Measurements from ENCODE around the gene CTDSPL. TPM values are rescaled to one million over a fixed set of nuclear protein-coding genes. Genes with fewer than 3 reads are reported as not detected.

Gene CTDSPL
- total RNA-seq, 1 donor from 2014 or later = not detected

DNA sequence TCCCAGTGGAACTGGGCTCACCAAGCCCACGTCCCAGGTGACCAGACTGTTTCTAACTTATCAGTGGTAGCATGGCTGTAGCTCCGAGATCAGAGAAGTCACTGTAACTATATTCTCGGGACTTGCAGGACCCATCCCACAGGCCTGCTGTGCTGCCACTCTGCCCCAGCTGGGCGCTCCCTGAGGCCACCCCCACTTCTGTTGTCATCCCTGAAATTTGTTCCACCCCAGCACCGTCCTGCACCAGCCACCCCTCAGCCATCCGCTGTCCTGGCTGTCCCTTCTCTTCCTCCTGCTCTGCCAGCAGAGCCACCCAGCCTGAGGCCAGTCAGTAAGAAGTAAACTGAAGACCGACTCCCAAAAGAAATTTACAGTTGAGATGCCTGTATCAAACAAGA is 95.9 kb downstream of the CTDSPL start:
- Mint-ChIP-seq H3K27me3 (no peaks in the 10 kb centered on the region), H3K4me3 (no peak overlapping the region), H3K4me1 (peaks cover 19% of the 10 kb centered on the region), H3K36me3 (ENCODE audit: low read depth) (no peaks in the 10 kb centered on the region), H3K9me3 (peaks cover 2% of the 10 kb centered on the region), H3K27ac (no peak overlapping the region)
- ChIA-PET POLR2A (no interaction called here), CTCF (no interaction called here)
- DNase-seq (no peak), ATAC-seq (ENCODE audit: low read depth) (no peak)
- intact Hi-C loops (cut with micrococcal nuclease) = no loop called here
- TF ChIP-seq, protein P1, sequence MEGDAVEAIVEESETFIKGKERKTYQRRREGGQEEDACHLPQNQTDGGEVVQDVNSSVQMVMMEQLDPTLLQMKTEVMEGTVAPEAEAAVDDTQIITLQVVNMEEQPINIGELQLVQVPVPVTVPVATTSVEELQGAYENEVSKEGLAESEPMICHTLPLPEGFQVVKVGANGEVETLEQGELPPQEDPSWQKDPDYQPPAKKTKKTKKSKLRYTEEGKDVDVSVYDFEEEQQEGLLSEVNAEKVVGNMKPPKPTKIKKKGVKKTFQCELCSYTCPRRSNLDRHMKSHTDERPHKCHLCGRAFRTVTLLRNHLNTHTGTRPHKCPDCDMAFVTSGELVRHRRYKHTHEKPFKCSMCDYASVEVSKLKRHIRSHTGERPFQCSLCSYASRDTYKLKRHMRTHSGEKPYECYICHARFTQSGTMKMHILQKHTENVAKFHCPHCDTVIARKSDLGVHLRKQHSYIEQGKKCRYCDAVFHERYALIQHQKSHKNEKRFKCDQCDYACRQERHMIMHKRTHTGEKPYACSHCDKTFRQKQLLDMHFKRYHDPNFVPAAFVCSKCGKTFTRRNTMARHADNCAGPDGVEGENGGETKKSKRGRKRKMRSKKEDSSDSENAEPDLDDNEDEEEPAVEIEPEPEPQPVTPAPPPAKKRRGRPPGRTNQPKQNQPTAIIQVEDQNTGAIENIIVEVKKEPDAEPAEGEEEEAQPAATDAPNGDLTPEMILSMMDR (IDR thresholded peaks at IDR 0.05) = no peak

DNA sequence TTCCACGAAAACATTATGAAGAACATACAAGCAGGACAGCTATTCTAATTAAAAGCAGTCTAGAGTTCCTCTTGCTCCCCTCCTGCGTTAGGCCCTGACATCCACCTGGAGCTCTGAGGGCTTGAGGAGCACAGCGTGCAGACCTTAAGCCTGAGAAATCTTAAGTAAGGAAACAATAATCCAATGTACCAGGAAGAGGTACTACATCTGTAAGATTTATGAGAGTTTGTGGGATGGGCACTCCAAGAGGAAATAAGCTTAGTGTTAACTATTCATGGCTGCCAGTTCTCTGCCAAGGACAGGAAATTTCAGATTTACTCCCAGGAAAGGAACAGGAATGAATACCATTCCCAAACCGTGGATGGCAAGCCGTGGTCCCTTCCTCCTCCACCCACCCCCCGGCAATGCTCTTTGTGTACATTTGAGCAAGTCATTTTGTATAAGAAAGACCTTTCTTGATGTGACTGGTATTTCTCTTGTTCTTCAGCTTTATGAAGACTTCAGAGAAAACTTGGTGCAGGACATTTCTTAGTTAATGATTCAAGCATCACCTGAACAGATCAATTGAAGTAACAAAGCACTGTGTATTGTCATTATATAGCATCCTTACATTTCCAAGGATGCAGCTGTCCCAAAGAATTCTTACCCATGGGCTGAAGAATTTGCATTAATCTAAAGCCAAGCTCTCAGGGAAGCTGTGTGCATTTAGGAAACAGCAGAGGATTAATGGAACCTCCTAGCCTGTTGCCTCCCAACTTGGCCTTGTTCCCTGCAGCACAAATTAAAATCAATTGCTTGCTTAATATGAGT is 100.1 kb downstream of the CTDSPL start:
- Mint-ChIP-seq H3K27me3 (peaks cover 5% of the 10 kb centered on the region), H3K9me3 (no peaks in the 10 kb centered on the region), H3K27ac (no peak overlapping the region), H3K36me3 (ENCODE audit: low read depth) (no peaks in the 10 kb centered on the region), H3K4me1 (peaks cover 7% of the 10 kb centered on the region), H3K4me3 (no peak overlapping the region)
- intact Hi-C loops (cut with micrococcal nuclease) = no loop called here
- ChIA-PET POLR2A (no interaction called here), CTCF (no interaction called here)
- ATAC-seq (ENCODE audit: low read depth) (no peak), DNase-seq (no peak)
- TF ChIP-seq, protein P1 (IDR thresholded peaks at IDR 0.05) = no peak

DNA sequence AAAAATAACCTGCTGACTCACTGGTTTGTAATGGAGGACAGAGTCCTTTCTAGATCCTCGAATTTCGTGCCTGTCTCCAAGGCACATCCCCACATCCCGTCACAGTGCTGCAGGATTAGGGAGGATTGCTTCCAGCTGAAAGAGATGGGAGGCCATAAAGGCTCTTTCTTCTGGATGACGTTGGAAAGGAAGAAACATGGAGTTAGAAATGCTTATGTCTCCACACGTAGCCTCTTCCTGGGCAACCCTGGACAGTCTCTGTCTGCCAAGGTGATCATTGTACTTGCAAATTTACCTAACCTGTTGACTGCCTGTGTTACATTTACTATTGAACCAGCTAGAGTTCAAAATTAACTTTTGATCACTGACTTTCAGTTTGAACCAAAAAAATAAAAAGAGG is 101.3 kb downstream of the CTDSPL start:
- Mint-ChIP-seq H3K27ac (no peak overlapping the region), H3K4me1 (no peaks in the 10 kb centered on the region), H3K27me3 (peaks cover 5% of the 10 kb centered on the region), H3K9me3 (no peaks in the 10 kb centered on the region), H3K4me3 (no peak overlapping the region), H3K36me3 (ENCODE audit: low read depth) (no peaks in the 10 kb centered on the region)
- ATAC-seq (ENCODE audit: low read depth) (no peak), DNase-seq (no peak)
- POLR2A ChIA-PET = no interaction called here
- TF ChIP-seq, protein P1 (IDR thresholded peaks at IDR 0.05) = no peak
- intact Hi-C loops (cut with micrococcal nuclease) = no loop called here
- CTCF ChIA-PET = interaction anchor here (1.1 kb wide), 1 partner anchor 12 kb away, joined by 3 read pairs; no protein-coding TSS in a partner anchor

DNA sequence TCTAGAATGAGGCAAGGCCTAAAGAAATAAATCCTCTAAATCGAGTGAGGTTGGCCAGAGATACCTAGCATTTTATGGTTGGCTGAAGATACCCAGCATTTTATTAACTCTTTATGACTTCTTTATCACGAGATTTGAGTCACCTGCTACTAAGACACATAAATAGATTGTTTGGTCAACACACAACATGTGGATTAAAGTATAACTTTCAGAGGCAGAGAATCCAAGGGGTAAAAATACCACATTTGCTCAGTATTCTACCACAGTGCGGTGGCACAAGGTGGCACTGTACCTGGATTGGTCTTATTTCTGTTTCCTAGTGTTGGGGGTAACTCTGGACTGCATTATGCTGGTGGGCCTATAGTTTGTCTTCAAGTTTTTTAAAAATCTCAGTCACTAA is 102.0 kb downstream of the CTDSPL start:
- intact Hi-C loops (cut with micrococcal nuclease) = no loop called here
- CTCF ChIA-PET = interaction anchor here (1.1 kb wide), 1 partner anchor 11 kb away, joined by 3 read pairs; no protein-coding TSS in a partner anchor
- Mint-ChIP-seq H3K27me3 (peaks cover 5% of the 10 kb centered on the region), H3K27ac (no peak overlapping the region), H3K4me1 (no peaks in the 10 kb centered on the region), H3K4me3 (no peak overlapping the region), H3K36me3 (ENCODE audit: low read depth) (no peaks in the 10 kb centered on the region), H3K9me3 (no peaks in the 10 kb centered on the region)
- POLR2A ChIA-PET = no interaction called here
- DNase-seq (no peak), ATAC-seq (ENCODE audit: low read depth) (no peak)
- TF ChIP-seq, protein P1 (IDR thresholded peaks at IDR 0.05) = no peak

DNA sequence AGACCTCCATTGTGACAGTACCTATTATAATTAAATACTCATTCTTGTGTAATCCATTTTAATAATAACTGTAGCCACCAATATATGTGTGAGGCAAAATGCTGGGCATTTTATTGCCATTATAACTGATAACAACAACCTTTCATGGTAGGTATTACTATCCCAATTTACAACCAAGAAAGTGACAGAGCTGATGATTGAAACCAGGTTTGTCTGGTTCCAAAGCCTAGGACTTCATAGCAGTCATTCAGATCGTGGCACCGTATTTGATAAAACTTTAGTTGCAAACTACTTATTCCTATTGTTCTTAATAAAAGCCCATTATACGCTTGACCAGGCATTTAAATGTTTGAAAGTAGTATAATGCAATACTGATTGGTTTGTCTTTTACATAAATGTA is 102.5 kb downstream of the CTDSPL start:
- Mint-ChIP-seq H3K9me3 (no peaks in the 10 kb centered on the region), H3K27ac (no peak overlapping the region), H3K4me3 (no peak overlapping the region), H3K27me3 (peaks cover 5% of the 10 kb centered on the region), H3K36me3 (ENCODE audit: low read depth) (no peaks in the 10 kb centered on the region), H3K4me1 (no peaks in the 10 kb centered on the region)
- ChIA-PET CTCF (interaction anchor here (1.1 to 1.6 kb wide), 2 partner anchors 10 to 109 kb away, joined by 3 to 4 read pairs; no protein-coding TSS in a partner anchor), POLR2A (no interaction called here)
- DNase-seq = no peak
- intact Hi-C loops (cut with micrococcal nuclease) = no loop called here
- TF ChIP-seq, protein P1 (IDR thresholded peaks at IDR 0.05) = no peak
- no peak for ATAC-seq (ENCODE audit: low read depth)
